K562 (cell line): Measurements from ENCODE around the gene NTM. TPM values are rescaled to one million over a fixed set of nuclear protein-coding genes. Genes with fewer than 3 reads are reported as not detected.

Experiments used
- ATAC-seq: fragments of 200-7000 bp; cut with Tn5 transposase; 3 replicates; pipeline ENCODE4 v1.9.1; 2020; ENCODE audit warnings: moderate library complexity
- BruUV-seq: library from RNA; stranded (reverse); fragments of 400-500 nt; replicated peaks from 2 replicates; lab custom pipeline; 2021; lab: Mats Ljungman, UMichigan
- CTCF ChIA-PET: fragments of 300-600 bp; formaldehyde crosslinking; extraction: SDS; loops from one replicate; lab custom pipeline; 2021; ENCODE audit warnings: low intra/inter-chr PET ratio; lab: Yijun Ruan, JAX
- POLR2A ChIA-PET: fragments of 300-600, 350-650 bp; sonication (Branson Sonifier 250); formaldehyde crosslinking; extraction: SDS; loops from one replicate; lab custom pipeline; 2021; ENCODE audit warnings: antibody characterized with exemption, inconsistent platforms; lab: Yijun Ruan, JAX
- DNase-seq, 4 experiments: peaks; one replicate each; pipeline versions ENCODE4 v3.0.0 to v3.0.0-alpha.2; 2011 to 2018; ENCODE audit warnings: low spot score in 3 of 4, mixed read lengths in 3 of 4; ENCODE audit errors: extremely low read depth in 1 of 4
- FAIRE-seq: peaks from 2 replicates; lab custom pipeline; 2011; peaks lifted over from hg19 to GRCh38; lab: Jason Lieb, UNC
- H2AFZ ChIP-seq: 2 replicates; pipeline ENCODE4 v1.6.0; 2011; ENCODE audit warnings: low read depth, low read length, control low read depth, inconsistent platforms
- H3K27ac ChIP-seq: fragments of 200-600 bp; 3 replicates; pipeline ENCODE4 v1.8.0; 2011; ENCODE audit warnings: low read depth, mild to moderate bottlenecking, control low read depth, inconsistent platforms, low read length, moderate library complexity, mixed read lengths; ENCODE audit errors: extremely low read depth
- H3K27me3 ChIP-seq, 2 experiments: fragments of 300-600 bp in 1 of 2; 2 replicates in 1 of 2; 3 replicates in 1 of 2; pipeline versions ENCODE4 v1.6.0 to v1.8.0; 2011; ENCODE audit warnings: inconsistent platforms in 2 of 2, low read length in 2 of 2, mild to moderate bottlenecking in 1 of 2, mixed read lengths in 1 of 2, moderate library complexity in 1 of 2; ENCODE audit not compliant: control insufficient read depth in 2 of 2, insufficient read depth in 2 of 2
- H3K36me3 ChIP-seq: fragments of 300-600 bp; 3 replicates; pipeline ENCODE4 v1.8.0; 2011; ENCODE audit warnings: mild to moderate bottlenecking, low read length, inconsistent platforms; ENCODE audit not compliant: control insufficient read depth, insufficient read depth
- H3K4me1 ChIP-seq, 2 experiments: fragments of 200-600 bp in 1 of 2; replicated peaks in 1 of 2; 2 replicates in 1 of 2; 3 replicates in 1 of 2; pipeline versions ENCODE4 v1.5.1 to v1.8.0; 2011; ENCODE audit warnings: inconsistent platforms in 2 of 2, low read length in 2 of 2, mild to moderate bottlenecking in 1 of 2, mixed read lengths in 1 of 2, moderate library complexity in 1 of 2; ENCODE audit not compliant: control insufficient read depth in 2 of 2, insufficient read depth in 2 of 2
- H3K4me2 ChIP-seq: 2 replicates; pipeline ENCODE4 v1.6.1; 2011; ENCODE audit warnings: low read length, control low read depth, inconsistent platforms, mixed read lengths; ENCODE audit not compliant: insufficient read depth
- H3K4me3 ChIP-seq: fragments of 200-600 bp; sonication (generic), shearing (Covaris generic); 2 replicates; pipeline ENCODE4 v1.5.1; 2016; ENCODE audit warnings: control low read depth, inconsistent platforms
- H3K79me2 ChIP-seq: fragments of 200-600 bp; 3 replicates; pipeline ENCODE4 v1.8.0; 2011; ENCODE audit warnings: low read length, inconsistent platforms; ENCODE audit not compliant: control insufficient read depth, insufficient read depth
- H3K9ac ChIP-seq, 2 experiments: 2 replicates each; pipeline versions ENCODE4 v1.6.0 to v1.6.1; 2011; ENCODE audit warnings: low read depth in 2 of 2, low read length in 2 of 2, control low read depth in 1 of 2, inconsistent platforms in 1 of 2, mild to moderate bottlenecking in 1 of 2, mixed read lengths in 1 of 2; ENCODE audit not compliant: insufficient read depth in 1 of 2
- H3K9me1 ChIP-seq: one replicate; pipeline ENCODE4 v1.6.0; 2011; ENCODE audit warnings: inconsistent platforms, mild to moderate bottlenecking, low read length, moderate library complexity; ENCODE audit not compliant: control insufficient read depth, insufficient read depth
- H3K9me3 ChIP-seq: replicated peaks from 2 replicates; pipeline ENCODE4 v1.5.1; 2011; ENCODE audit warnings: low read depth, low read length, inconsistent platforms; ENCODE audit not compliant: control insufficient read depth, insufficient read depth
- H4K20me1 ChIP-seq: replicated peaks from 2 replicates; pipeline ENCODE4 v1.6.1; 2011; ENCODE audit warnings: low read length, inconsistent platforms, mixed read lengths; ENCODE audit not compliant: control insufficient read depth, insufficient read depth
- BRF1 ChIP-seq: IDR thresholded peaks from 3 replicates; pipeline ENCODE4 v1.6.1; 2011; ENCODE audit warnings: borderline replicate concordance, mild to moderate bottlenecking; ENCODE audit not compliant: insufficient read length; ENCODE audit errors: extremely low read depth
- FOXM1 ChIP-seq, 2 experiments: fragments of 450-650 bp in 1 of 2; sonication (generic) in 1 of 2; formaldehyde crosslinking in 1 of 2; IDR thresholded peaks; 2 replicates each; pipeline versions ENCODE4 v1.6.1 to v1.9.0; 2017 to 2022; ENCODE audit warnings: low read depth in 2 of 2, mild to moderate bottlenecking in 2 of 2, missing genetic modification reagents in 1 of 2, moderate library complexity in 1 of 2
- NBN ChIP-seq: fragments of 450-650 bp; IDR thresholded peaks from 2 replicates; pipeline ENCODE4 v1.6.1; 2016; ENCODE audit warnings: low read depth, mild to moderate bottlenecking
- NFATC3 ChIP-seq: fragments of 450-650 bp; IDR thresholded peaks from 2 replicates; pipeline ENCODE4 v1.6.1; 2017; ENCODE audit warnings: mild to moderate bottlenecking
- NFE2 ChIP-seq: IDR thresholded peaks from 2 replicates; pipeline ENCODE4 v1.6.1; 2014; ENCODE audit warnings: antibody characterized with exemption, low read depth
- NFXL1 ChIP-seq: fragments of 450-650 bp; formaldehyde crosslinking; IDR thresholded peaks from 2 replicates; pipeline ENCODE4 v1.4.0; 2021; ENCODE audit warnings: mild to moderate bottlenecking
- PHB2 ChIP-seq: fragments of 450-650 bp; IDR thresholded peaks from 2 replicates; pipeline ENCODE4 v1.6.1; 2017; ENCODE audit warnings: low read depth
- RBM25 ChIP-seq: fragments of 200-400 bp; formaldehyde crosslinking; IDR thresholded peaks from 2 replicates; pipeline ENCODE4 v1.6.1; 2018; ENCODE audit warnings: low read length, low read depth, moderate library complexity; ENCODE audit not compliant: severe bottlenecking
- ZFPM2 ChIP-seq: fragments of 250-450 bp; sonication (Bioruptor Pico); IDR thresholded peaks from 2 replicates; pipeline ENCODE4 v1.5.1; 2022; ENCODE audit warnings: mild to moderate bottlenecking
- ZNF263 ChIP-seq: sonication (generic); formaldehyde crosslinking; IDR thresholded peaks from 2 replicates; pipeline ENCODE4 v1.8.0; 2022; ENCODE audit warnings: mild to moderate bottlenecking, missing genetic modification reagents, borderline replicate concordance
- ZNF77 ChIP-seq: fragments of 250-450 bp; sonication (Bioruptor Pico); IDR thresholded peaks from 2 replicates; pipeline ENCODE4 v1.5.0; 2020
- WGBS: fragments of 100-300 bp; shearing (Covaris generic); methylation state at CpG from one replicate; pipeline ENCODE4 v1.1.6; 2016; ENCODE audit warnings: low coverage, mixed read lengths; ENCODE audit not compliant: insufficient coverage; ENCODE audit errors: missing lambda C conversion rate; 5-methylcytosine and 5-hydroxymethylcytosine counted together
- in situ Hi-C: fragments of 300-500 bp; cut with MboI; formaldehyde crosslinking; loops from 4 replicates; pipeline ENCODE4 v1.15.0; 2018; ENCODE audit warnings: inconsistent platforms, mixed read lengths
- intact Hi-C: fragments of 100-400 bp; cut with micrococcal nuclease; formaldehyde crosslinking; loops from 2 replicates; pipeline ENCODE4 v1.14.2; 2022
- polyA plus RNA-seq, 8 experiments: library from polyadenylated mRNA; depleted of rRNA in 4 of 8; stranded (reverse) in 5 of 8; unstranded in 3 of 8; fragments of >200 nt; fragmentation: Nextera tagmentation in 2 of 8; fragmentation: Illumina TruSeq in 1 of 8; extraction: Ambion mirVana in 2 of 8; extraction: Trizol in 1 of 8; gene quantifications; 2 replicates each; pipeline versions ENCODE4 v1.2.1 to v1.2.3, GENCODE V29; 2011 to 2014; ENCODE audit warnings: inconsistent platforms in 1 of 8, missing spikeins in 1 of 8
- total RNA-seq, 7 experiments: library from RNA; depleted of rRNA in 6 of 7; stranded (reverse); fragments of >200 nt in 6 of 7; fragmentation: Illumina TruSeq in 2 of 7; extraction: Trizol in 2 of 7; gene quantifications; 2 replicates each; pipeline versions ENCODE4 v1.2.1 to v1.2.3, GENCODE V29; 2011 to 2021; ENCODE audit warnings: low replicate concordance in 1 of 7
- TF ChIP-seq, protein P1 (sequence below): fragments of 200-800 bp; sonication (Bioruptor generic); IDR thresholded peaks from 2 replicates; pipeline ENCODE4 v1.6.1; 2017; ENCODE audit warnings: missing genetic modification characterization, missing compliant biosample characterization
- TF ChIP-seq, protein P2 (sequence below): fragments of 250-450 bp; sonication (Bioruptor Pico); IDR thresholded peaks from 2 replicates; pipeline ENCODE4 v1.8.0; 2021; ENCODE audit warnings: mild to moderate bottlenecking, moderate library complexity
- TF ChIP-seq, protein P3 (sequence below): sonication (generic); formaldehyde crosslinking; IDR thresholded peaks from 2 replicates; pipeline ENCODE4 v1.8.0; 2022; ENCODE audit warnings: mild to moderate bottlenecking, missing genetic modification reagents

The NTM gene
- total and polyA plus RNA-seq, 9 of the 15 experiments (the other 6 are each of a cell fraction or from before 2014, with no cell fraction given), result not detected

DNA sequence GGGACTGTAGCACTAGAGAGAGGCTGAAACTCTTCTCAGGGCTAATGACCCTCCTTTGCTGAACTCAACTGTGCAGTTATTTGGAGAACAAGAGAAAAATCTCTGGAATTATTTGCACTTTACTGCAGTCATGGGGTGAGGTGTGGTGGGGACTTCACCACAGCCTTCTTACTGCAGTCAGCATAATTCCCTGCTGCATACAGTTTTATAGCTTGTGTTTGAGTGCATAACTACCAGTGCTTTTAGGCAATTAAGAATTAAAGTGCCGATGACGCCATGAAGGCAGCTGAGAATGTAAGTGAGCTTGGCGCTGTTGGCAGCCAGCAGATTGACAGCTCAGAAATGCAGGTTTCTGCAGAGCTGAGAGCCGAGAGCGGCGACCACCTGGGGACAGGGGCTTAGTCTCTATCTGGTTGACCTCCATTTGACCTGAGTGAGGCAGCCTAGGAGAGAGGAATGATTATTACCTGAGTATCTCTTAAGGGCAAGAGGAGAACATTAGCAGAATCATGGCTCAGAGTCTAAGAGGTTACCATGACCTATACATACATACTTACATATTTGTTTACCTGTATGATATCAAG, 830.0 kb downstream of the NTM start:
- ATAC-seq, result no peak
- intact Hi-C loops, result no loop called here
- no peaks in the 10 kb centered on the region for H3K4me1 ChIP-seq
- H2AFZ ChIP-seq, result no peak overlapping the region
- no peaks in the 10 kb centered on the region for H4K20me1 ChIP-seq
- WGBS, result 0% methylated on average over 6 of the region's 6 CpGs
- DNase-seq, result no peak
- H3K4me3 ChIP-seq, result no peak overlapping the region
- no peaks in the 10 kb centered on the region for H3K9me1 ChIP-seq
- H3K27ac ChIP-seq, result no peak overlapping the region
- no peaks in the 10 kb centered on the region for H3K79me2 ChIP-seq
- POLR2A ChIA-PET, result no interaction called here
- H3K27me3 ChIP-seq, result no peaks in the 10 kb centered on the region
- no peak for FAIRE-seq
- CTCF ChIA-PET, result no interaction called here
- H3K36me3 ChIP-seq, result no peaks in the 10 kb centered on the region
- TF ChIP-seq PHB2, result no peak
- TF ChIP-seq NFATC3, result no peak
- no peak for TF ChIP-seq NFXL1 (CRISPR knock-in tag)
- no peak for TF ChIP-seq ZNF263 (CRISPR knock-in tag)
- no peak for TF ChIP-seq FOXM1 (IDR thresholded peaks at IDR 0.05; ENCODE audit: low read depth)
- TF ChIP-seq FOXM1 (CRISPR knock-in tag; IDR thresholded peaks at IDR 0.05; ENCODE audit: low read depth), result no peak
- no peak for TF ChIP-seq NFE2
- no peak for TF ChIP-seq ZFPM2 (CRISPR knock-in tag)
- TF ChIP-seq, protein P1, sequence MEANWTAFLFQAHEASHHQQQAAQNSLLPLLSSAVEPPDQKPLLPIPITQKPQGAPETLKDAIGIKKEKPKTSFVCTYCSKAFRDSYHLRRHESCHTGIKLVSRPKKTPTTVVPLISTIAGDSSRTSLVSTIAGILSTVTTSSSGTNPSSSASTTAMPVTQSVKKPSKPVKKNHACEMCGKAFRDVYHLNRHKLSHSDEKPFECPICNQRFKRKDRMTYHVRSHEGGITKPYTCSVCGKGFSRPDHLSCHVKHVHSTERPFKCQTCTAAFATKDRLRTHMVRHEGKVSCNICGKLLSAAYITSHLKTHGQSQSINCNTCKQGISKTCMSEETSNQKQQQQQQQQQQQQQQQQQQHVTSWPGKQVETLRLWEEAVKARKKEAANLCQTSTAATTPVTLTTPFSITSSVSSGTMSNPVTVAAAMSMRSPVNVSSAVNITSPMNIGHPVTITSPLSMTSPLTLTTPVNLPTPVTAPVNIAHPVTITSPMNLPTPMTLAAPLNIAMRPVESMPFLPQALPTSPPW, result no peak
- TF ChIP-seq, protein P2, sequence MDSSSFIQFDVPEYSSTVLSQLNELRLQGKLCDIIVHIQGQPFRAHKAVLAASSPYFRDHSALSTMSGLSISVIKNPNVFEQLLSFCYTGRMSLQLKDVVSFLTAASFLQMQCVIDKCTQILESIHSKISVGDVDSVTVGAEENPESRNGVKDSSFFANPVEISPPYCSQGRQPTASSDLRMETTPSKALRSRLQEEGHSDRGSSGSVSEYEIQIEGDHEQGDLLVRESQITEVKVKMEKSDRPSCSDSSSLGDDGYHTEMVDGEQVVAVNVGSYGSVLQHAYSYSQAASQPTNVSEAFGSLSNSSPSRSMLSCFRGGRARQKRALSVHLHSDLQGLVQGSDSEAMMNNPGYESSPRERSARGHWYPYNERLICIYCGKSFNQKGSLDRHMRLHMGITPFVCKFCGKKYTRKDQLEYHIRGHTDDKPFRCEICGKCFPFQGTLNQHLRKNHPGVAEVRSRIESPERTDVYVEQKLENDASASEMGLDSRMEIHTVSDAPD (CRISPR knock-in tag), result no peak
- no peak for TF ChIP-seq BRF1
- no peak for TF ChIP-seq ZNF77
- no peak for TF ChIP-seq RBM25
- TF ChIP-seq NBN, result no peak
- TF ChIP-seq, protein P3, sequence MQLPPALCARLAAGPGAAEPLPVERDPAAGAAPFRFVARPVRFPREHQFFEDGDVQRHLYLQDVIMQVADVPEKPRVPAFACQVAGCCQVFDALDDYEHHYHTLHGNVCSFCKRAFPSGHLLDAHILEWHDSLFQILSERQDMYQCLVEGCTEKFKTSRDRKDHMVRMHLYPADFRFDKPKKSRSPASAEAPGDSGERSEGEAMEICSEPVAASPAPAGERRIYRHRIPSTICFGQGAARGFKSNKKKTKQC (CRISPR knock-in tag), result no peak
- no TSS peak for BruUV-seq
- in situ Hi-C loops, result no loop called here
- H3K9me3 ChIP-seq, result no peaks in the 10 kb centered on the region; the same call in 1 of the 2 replicates
- no peak overlapping the region for H3K9ac ChIP-seq
- H3K4me2 ChIP-seq, result no peak overlapping the region
